Spleen (tissue), 11 donors: ENCODE results near the gene GOLGA6A. TPM values are rescaled to one million over a fixed set of nuclear protein-coding genes. Genes with fewer than 3 reads are reported as not detected.

Experiments used
- DNase-seq: peaks from one replicate; pipeline ENCODE4 v3.0.0-alpha.2; 2020
- H3K27ac ChIP-seq, 8 donors: fragments of 200-600 bp; sonication (generic) in 7 of 8; 1 replicate in 4 of 8; 2 replicates in 4 of 8; pipeline versions ENCODE4 v1.5.0 to v1.8.0; 2016 to 2021; ENCODE audit warnings: inconsistent platforms in 4 of 8, mild to moderate bottlenecking in 4 of 8, moderate library complexity in 1 of 8
- H3K27me3 ChIP-seq, 7 donors: fragments of 200-600 bp; sonication (generic) in 6 of 7; replicated peaks in 1 of 7; 1 replicate in 4 of 7; 2 replicates in 3 of 7; pipeline versions ENCODE4 v1.5.0 to v1.8.0; 2016 to 2021; ENCODE audit warnings: inconsistent platforms in 3 of 7, mild to moderate bottlenecking in 1 of 7
- H3K36me3 ChIP-seq, 6 donors: fragments of 200-600 bp; sonication (generic) in 5 of 6; 1 replicate in 4 of 6; 2 replicates in 2 of 6; pipeline versions ENCODE4 v1.5.0 to v1.8.0; 2016 to 2021; ENCODE audit warnings: inconsistent platforms in 2 of 6
- H3K4me1 ChIP-seq, 6 donors: fragments of 200-600 bp; sonication (generic) in 5 of 6; 1 replicate in 3 of 6; 2 replicates in 3 of 6; pipeline versions ENCODE4 v1.5.0 to v1.8.0; 2016 to 2021; ENCODE audit warnings: inconsistent platforms in 3 of 6
- H3K4me3 ChIP-seq, 8 donors: fragments of 200-600 bp; sonication (generic) in 7 of 8; 1 replicate in 4 of 8; 2 replicates in 4 of 8; pipeline versions ENCODE4 v1.5.0 to v1.8.0; 2016 to 2021; ENCODE audit warnings: inconsistent platforms in 4 of 8, mild to moderate bottlenecking in 4 of 8, moderate library complexity in 2 of 8
- H3K9me3 ChIP-seq, 8 donors: fragments of 200-600 bp; sonication (generic) in 7 of 8; 1 replicate in 4 of 8; 2 replicates in 4 of 8; pipeline versions ENCODE4 v1.5.0 to v1.8.0; 2016 to 2021; ENCODE audit warnings: inconsistent platforms in 4 of 8
- POLR2A ChIP-seq, 3 donors: fragments of 450-650 bp; IDR thresholded peaks; one replicate each; pipeline ENCODE4 v1.5.1; 2017; ENCODE audit warnings: antibody characterized with exemption in 3 of 3, mild to moderate bottlenecking in 1 of 3
- POLR2AphosphoS5 ChIP-seq, 3 donors: sonication (generic); formaldehyde crosslinking; IDR thresholded peaks; one replicate each; pipeline ENCODE4 v1.5.1; 2017; ENCODE audit warnings: antibody characterized with exemption in 3 of 3
- WGBS, 5 donors: extraction: QIAGEN DNeasy Blood & Tissue Kit in 3 of 5; methylation state at CpG; one replicate each; pipeline versions ENCODE4 v1.1.5 to v1.1.7; 2013 to 2018; 5-methylcytosine and 5-hydroxymethylcytosine counted together
- intact Hi-C: fragments of 100-400 bp; cut with DNase I; formaldehyde crosslinking; loops from one replicate; pipeline ENCODE4 v1.15.0; 2023; ENCODE audit warnings: low total_unique reads
- polyA plus RNA-seq, 3 donors: library from polyadenylated mRNA; stranded (reverse); fragments of 200-250 nt; gene quantifications; one replicate each; pipeline ENCODE4 v1.2.1, GENCODE V29; 2013
- small RNA-seq, 4 donors: library from RNA; depleted of rRNA; stranded (forward); fragments of <200 nt; gene quantifications; one replicate each; pipeline ENCODE3, GENCODE V24; 2016
- total RNA-seq, 7 donors: library from RNA; depleted of rRNA in 3 of 7; stranded (reverse); fragments of >200 nt in 3 of 7; fragmentation: NEBNext Ultra II Directional in 4 of 7; extraction: Animal tissue kit (Norgen Biotek cat#: 25700) in 4 of 7; gene quantifications; one replicate each; pipeline versions ENCODE4 v1.1.0 to v1.2.1, GENCODE V29; 2016 to 2021
- TF ChIP-seq, protein P1 (sequence below), 11 experiments: fragments of 200-600 bp in 7 of 11; fragments of 450-650 bp in 4 of 11; sonication (generic) in 4 of 11; IDR thresholded peaks in 8 of 11; conservative IDR thresholded peaks in 3 of 11; 1 replicate in 7 of 11; 2 replicates in 4 of 11; pipeline versions ENCODE4 v1.4.0 to v1.8.0; 2016 to 2021; ENCODE audit warnings: antibody characterized with exemption in 11 of 11, inconsistent platforms in 4 of 11, mild to moderate bottlenecking in 1 of 11
- donor health status: healthy with polysubstance abuse.
- donor health status: DM: no; HTN: no; CAD: no; lungs with moderate emphysema.
- donor health status: DM: no; HTN: no; CAD: no.
- donor health status: Bipolar disorder and iron deficiency.
- donor health status: healthy.
- donor health status: DM: no; HTN: no; CAD: no.
- donor health status: DM: yes; HTN: yes; CAD: no.

GOLGA6A gene
- total and polyA plus RNA-seq, 10 donors: 0.03 to 0.61 (median 0.35) TPM; not detected in 7

DNA sequence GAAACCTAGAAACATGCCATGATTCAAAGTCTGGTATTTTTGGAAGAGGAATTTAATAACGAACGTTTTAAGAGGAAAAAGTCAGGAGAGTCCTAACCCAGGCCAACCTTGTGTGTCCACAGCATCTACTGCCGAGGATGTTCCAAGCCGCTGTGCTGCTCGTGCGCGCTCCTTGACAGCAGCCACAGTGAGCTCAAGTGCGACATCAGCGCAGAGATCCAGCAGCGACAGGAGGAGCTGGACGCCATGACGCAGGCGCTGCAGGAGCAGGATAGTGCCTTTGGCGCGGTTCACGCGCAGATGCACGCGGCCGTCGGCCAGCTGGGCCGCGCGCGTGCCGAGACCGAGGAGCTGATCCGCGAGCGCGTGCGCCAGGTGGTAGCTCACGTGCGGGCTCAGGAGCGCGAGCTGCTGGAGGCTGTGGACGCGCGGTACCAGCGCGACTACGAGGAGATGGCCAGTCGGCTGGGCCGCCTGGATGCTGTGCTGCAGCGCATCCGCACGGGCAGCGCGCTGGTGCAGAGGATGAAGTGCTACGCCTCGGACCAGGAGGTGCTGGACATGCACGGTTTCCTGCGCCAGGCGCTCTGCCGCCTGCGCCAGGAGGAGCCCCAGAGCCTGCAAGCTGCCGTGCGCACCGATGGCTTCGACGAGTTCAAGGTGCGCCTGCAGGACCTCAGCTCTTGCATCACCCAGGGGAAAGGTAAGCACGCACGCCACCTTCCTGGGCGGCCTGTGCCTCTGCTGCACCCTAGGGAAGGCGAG lies 59.5 kb downstream of the GOLGA6A start:
- Histone ChIP-seq H3K4me3 (no peak overlapping the region), H3K27me3 (no peaks in the 10 kb centered on the region), H3K9me3 (no peaks in the 10 kb centered on the region), H3K4me1 (peaks cover 0 to 70% (median 25%) of the 10 kb centered on the region in 6 donors), H3K27ac (no peak overlapping the region), H3K36me3 (peaks cover 0 to 100% (median 57%) of the 10 kb centered on the region in 6 donors)
- intact Hi-C loops: no loop called here
- DNase-seq: no peak
- TF ChIP-seq, protein P1, sequence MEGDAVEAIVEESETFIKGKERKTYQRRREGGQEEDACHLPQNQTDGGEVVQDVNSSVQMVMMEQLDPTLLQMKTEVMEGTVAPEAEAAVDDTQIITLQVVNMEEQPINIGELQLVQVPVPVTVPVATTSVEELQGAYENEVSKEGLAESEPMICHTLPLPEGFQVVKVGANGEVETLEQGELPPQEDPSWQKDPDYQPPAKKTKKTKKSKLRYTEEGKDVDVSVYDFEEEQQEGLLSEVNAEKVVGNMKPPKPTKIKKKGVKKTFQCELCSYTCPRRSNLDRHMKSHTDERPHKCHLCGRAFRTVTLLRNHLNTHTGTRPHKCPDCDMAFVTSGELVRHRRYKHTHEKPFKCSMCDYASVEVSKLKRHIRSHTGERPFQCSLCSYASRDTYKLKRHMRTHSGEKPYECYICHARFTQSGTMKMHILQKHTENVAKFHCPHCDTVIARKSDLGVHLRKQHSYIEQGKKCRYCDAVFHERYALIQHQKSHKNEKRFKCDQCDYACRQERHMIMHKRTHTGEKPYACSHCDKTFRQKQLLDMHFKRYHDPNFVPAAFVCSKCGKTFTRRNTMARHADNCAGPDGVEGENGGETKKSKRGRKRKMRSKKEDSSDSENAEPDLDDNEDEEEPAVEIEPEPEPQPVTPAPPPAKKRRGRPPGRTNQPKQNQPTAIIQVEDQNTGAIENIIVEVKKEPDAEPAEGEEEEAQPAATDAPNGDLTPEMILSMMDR (IDR thresholded peaks at IDR 0.05 in 8 of 11, conservative IDR thresholded peaks at IDR 0.05 in 3 of 11): no peak
- TF ChIP-seq POLR2A (IDR thresholded peaks at IDR 0.05) (no peak), POLR2AphosphoS5 (IDR thresholded peaks at IDR 0.05) (no peak)
- WGBS, 5 donors: 94 to 97% (median 96%) methylated on average over 59 to 66 of the region's 66 CpGs

Small RNA genes within 50 kb of the gene (small RNA-seq; reads per million reads assigned to genes)
- 0 reads per million in 4 donors for gene RN7SL429P

Other genes starting within 250 kb of the GOLGA6A start
- not detected for gene TBC1D21, start 209.0 kb downstream of the GOLGA6A start, total RNA-seq
- not detected for gene TBC1D21, start 209.0 kb downstream of the GOLGA6A start, polyA plus RNA-seq
- 1 to 10 TPM; 3.3 to 9.4 (median 6.4) TPM for gene LOXL1, start 156.1 kb downstream of the GOLGA6A start, total RNA-seq
- 10 to 100 TPM in 1 of 3 donors, 1 to 10 TPM in 2; 7.9 to 11.3 (median 9.4) TPM for gene LOXL1, start 156.1 kb downstream of the GOLGA6A start, polyA plus RNA-seq
- 10 to 100 TPM in 3 of 7 donors, 1 to 10 TPM in 4; 9.0 to 15.2 (median 9.6) TPM for gene STOML1, start 90.3 kb downstream of the GOLGA6A start, total RNA-seq
- 10 to 100 TPM in 2 of 3 donors, 1 to 10 TPM in 1; 8.2 to 12.4 (median 10.4) TPM for gene STOML1, start 90.3 kb downstream of the GOLGA6A start, polyA plus RNA-seq
- gene PML, start 87.8 kb downstream of the GOLGA6A start, total RNA-seq: 100 to 1,000 TPM in 2 of 7 donors, 10 to 100 TPM in 5; 79.5 to 127 (median 88.4) TPM
- gene PML, start 87.8 kb downstream of the GOLGA6A start, polyA plus RNA-seq: 10 to 100 TPM; 17.5 to 34.6 (median 26.1) TPM
- 1 to 10 TPM in 5 of 7 donors, under 1 TPM in 2; 0.51 to 3.0 (median 1.7) TPM for gene ISLR2, start 48.0 kb upstream of the GOLGA6A start, total RNA-seq
- gene ISLR2, start 48.0 kb upstream of the GOLGA6A start, polyA plus RNA-seq: 1 to 10 TPM in 1 of 3 donors, under 1 TPM in 2; 0.20 to 1.3 (median 0.27) TPM
- gene ISLR, start 91.2 kb upstream of the GOLGA6A start, total RNA-seq: 10 to 100 TPM; 13.4 to 69.4 (median 34.2) TPM
- gene ISLR, start 91.2 kb upstream of the GOLGA6A start, polyA plus RNA-seq: 10 to 100 TPM; 14.4 to 24.2 (median 21.4) TPM
- 1 to 10 TPM in 2 of 7 donors, under 1 TPM in 2, not detected in 3; 0.47 to 1.8 (median 0.94) TPM for gene STRA6, start 120.2 kb upstream of the GOLGA6A start, total RNA-seq
- 1 to 10 TPM in 1 of 3 donors, under 1 TPM in 2; 0.68 to 1.2 (median 0.96) TPM for gene STRA6, start 120.2 kb upstream of the GOLGA6A start, polyA plus RNA-seq
- not detected for gene CCDC33, start 153.8 kb upstream of the GOLGA6A start, total RNA-seq
- gene CCDC33, start 153.8 kb upstream of the GOLGA6A start, polyA plus RNA-seq: under 1 TPM in 1 of 3 donors, not detected in 2; 0.08 TPM